A673 (cell line): ENCODE results near the gene TPO. TPM values are rescaled to one million over a fixed set of nuclear protein-coding genes. Genes with fewer than 3 reads are reported as not detected.

Experiments used
- BruUV-seq: library from RNA; stranded (reverse); fragments of 400-500 nt; replicated peaks from 2 replicates; lab custom pipeline; 2021; lab: Mats Ljungman, UMichigan
- CTCF ChIA-PET: fragments of 300-600 bp; sonication (Branson Sonifier 250); formaldehyde crosslinking; loops from one replicate; lab custom pipeline; 2022; ENCODE audit warnings: antibody characterized with exemption; lab: Charles Lee
- POLR2A ChIA-PET: fragments of 300-600 bp; sonication (Branson Sonifier 250); formaldehyde crosslinking; loops from one replicate; lab custom pipeline; 2022; ENCODE audit warnings: antibody characterized with exemption; ENCODE audit not compliant: low non-redundant PET; lab: Charles Lee
- DNase-seq: peaks from one replicate; pipeline ENCODE4 v3.0.0-alpha.2; 2015; ENCODE audit warnings: low spot score
- H3K27ac ChIP-seq: fragments of 200-600 bp; sonication (generic); 2 replicates; pipeline ENCODE4 v1.5.1; 2016; ENCODE audit warnings: mixed run types, low read depth, mild to moderate bottlenecking, mixed read lengths, antibody characterized with exemption, low read length; ENCODE audit not compliant: poor library complexity, severe bottlenecking
- H3K27me3 ChIP-seq: fragments of 200-600 bp; sonication (generic); replicated peaks from 2 replicates; pipeline ENCODE4 v1.6.1; 2017; ENCODE audit warnings: mixed run types, low read depth, mild to moderate bottlenecking, mixed read lengths, antibody characterized with exemption, low read length; ENCODE audit not compliant: insufficient read depth, poor library complexity
- H3K36me3 ChIP-seq: fragments of 200-600 bp; sonication (generic); 2 replicates; pipeline ENCODE4 v1.6.1; 2016; ENCODE audit warnings: mixed run types, mild to moderate bottlenecking, mixed read lengths, antibody characterized with exemption, low read length; ENCODE audit not compliant: insufficient read depth, poor library complexity, severe bottlenecking
- H3K4me1 ChIP-seq: fragments of 200-600 bp; sonication (generic); 2 replicates; pipeline ENCODE4 v1.6.1; 2017; ENCODE audit warnings: mixed run types, mild to moderate bottlenecking, mixed read lengths, antibody characterized with exemption, low read length; ENCODE audit not compliant: insufficient read depth, poor library complexity, severe bottlenecking
- H3K4me3 ChIP-seq: fragments of 200-600 bp; sonication (generic); 2 replicates; pipeline ENCODE4 v1.5.1; 2016; ENCODE audit warnings: low read depth, mixed run types, mild to moderate bottlenecking, mixed read lengths, low read length; ENCODE audit not compliant: poor library complexity, severe bottlenecking
- H3K9me3 ChIP-seq: fragments of 200-600 bp; sonication (generic); 2 replicates; pipeline ENCODE4 v1.6.1; 2016; ENCODE audit warnings: mixed run types, low read depth, mild to moderate bottlenecking, mixed read lengths, antibody characterized with exemption, low read length; ENCODE audit not compliant: poor library complexity, severe bottlenecking
- EZH2 ChIP-seq: fragments of 200-600 bp; sonication (generic); IDR thresholded peaks from 2 replicates; pipeline ENCODE4 v1.6.1; 2017; ENCODE audit warnings: borderline replicate concordance, low read depth, mild to moderate bottlenecking, mixed read lengths, antibody characterized with exemption, low read length; ENCODE audit not compliant: poor library complexity, severe bottlenecking
- intact Hi-C: fragments of 100-400 bp; cut with micrococcal nuclease; formaldehyde crosslinking; loops from one replicate; pipeline ENCODE4 v1.10.0; 2022; ENCODE audit not compliant: unreplicated experiment
- total RNA-seq: library from RNA; stranded (reverse); gene quantifications from 2 replicates; pipeline ENCODE4 v1.2.3, GENCODE V29; 2021
- TF ChIP-seq, protein P1 (sequence below): fragments of 300-800, 200-600 bp; sonication (generic); conservative IDR thresholded peaks from 2 replicates; pipeline ENCODE4 v1.5.1; 2017; ENCODE audit warnings: low read depth, mild to moderate bottlenecking, antibody characterized with exemption, low read length, moderate library complexity, mixed read lengths

TPO gene
- total RNA-seq, 1 experiment from 2014 or later: not detected

DNA sequence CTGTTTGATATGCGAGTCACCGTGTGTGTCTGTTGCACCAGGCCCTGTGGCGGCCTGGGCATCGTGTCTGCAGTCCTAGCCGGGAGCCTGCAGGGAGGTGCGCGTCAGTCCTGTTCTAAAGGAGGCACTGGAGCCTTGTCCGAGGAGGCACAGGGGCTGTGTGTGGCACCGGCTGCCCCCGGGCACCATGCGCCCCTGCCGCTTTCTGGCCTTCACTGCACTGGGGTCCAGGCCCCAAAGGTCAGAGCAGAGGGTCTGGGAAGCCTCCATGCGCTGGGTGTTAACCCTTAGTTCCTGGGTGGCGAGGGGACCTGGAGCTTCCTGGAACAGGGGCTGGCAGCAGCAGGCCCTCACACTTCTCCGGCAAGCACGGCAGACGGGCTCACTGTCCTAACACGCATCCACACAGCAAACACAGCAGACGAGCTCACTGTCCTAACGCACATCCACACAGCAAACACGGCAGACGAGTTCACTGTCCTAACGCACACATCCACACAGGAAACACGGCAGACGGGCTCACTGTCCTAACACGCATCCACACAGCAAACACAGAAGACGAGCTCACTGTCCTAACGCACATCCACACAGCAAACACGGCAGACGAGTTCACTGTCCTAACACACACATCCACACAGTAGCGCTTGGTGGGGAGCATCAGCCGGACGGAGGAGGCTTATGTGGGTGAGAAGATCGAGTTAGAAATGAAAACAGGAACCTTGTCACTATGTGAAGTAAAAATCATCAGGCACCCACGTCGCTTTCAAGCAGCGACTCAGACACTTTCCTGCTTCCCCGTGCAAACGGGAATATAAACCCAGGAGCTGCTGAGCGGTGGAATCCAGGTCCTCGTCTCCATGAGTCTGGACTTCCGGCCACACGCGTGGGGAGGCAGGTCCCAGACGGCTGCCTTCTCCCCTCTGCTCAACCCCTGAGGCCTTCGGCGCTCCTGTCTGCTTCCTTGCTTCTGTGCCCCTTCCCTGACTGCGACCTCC lies 65.3 kb downstream of the TPO start:
- ChIA-PET POLR2A (no interaction called here), CTCF (no interaction called here)
- H3K4me3 ChIP-seq: no peak overlapping the region
- no peak overlapping the region for H3K27ac ChIP-seq
- no peak for TF ChIP-seq EZH2
- H3K27me3 ChIP-seq: no peaks in the 10 kb centered on the region
- no TSS peak for BruUV-seq
- H3K9me3 ChIP-seq: no peaks in the 10 kb centered on the region
- intact Hi-C loops: no loop called here
- DNase-seq: no peak
- no peaks in the 10 kb centered on the region for H3K36me3 ChIP-seq
- H3K4me1 ChIP-seq: no peaks in the 10 kb centered on the region

DNA sequence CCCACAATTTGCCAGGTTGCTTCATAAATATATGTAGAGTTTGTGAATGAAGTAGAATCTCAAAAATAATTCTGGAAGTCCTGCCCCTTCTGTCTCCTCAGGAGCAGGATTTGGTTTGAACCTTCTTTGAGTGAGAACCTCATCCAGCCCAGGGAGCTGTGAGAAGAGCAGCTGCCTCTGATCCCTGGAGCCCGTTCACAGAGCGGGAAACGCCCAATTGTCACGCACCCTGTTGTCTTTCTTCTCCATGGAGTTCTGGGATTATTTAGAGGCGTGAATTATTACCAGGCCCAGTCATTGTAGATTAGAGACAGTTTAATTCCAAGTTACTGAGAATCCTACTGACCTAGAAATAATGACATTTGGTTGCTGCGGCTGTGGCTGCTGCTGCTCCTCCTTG lies 66.1 kb downstream of the TPO start:
- TF ChIP-seq, protein P1, sequence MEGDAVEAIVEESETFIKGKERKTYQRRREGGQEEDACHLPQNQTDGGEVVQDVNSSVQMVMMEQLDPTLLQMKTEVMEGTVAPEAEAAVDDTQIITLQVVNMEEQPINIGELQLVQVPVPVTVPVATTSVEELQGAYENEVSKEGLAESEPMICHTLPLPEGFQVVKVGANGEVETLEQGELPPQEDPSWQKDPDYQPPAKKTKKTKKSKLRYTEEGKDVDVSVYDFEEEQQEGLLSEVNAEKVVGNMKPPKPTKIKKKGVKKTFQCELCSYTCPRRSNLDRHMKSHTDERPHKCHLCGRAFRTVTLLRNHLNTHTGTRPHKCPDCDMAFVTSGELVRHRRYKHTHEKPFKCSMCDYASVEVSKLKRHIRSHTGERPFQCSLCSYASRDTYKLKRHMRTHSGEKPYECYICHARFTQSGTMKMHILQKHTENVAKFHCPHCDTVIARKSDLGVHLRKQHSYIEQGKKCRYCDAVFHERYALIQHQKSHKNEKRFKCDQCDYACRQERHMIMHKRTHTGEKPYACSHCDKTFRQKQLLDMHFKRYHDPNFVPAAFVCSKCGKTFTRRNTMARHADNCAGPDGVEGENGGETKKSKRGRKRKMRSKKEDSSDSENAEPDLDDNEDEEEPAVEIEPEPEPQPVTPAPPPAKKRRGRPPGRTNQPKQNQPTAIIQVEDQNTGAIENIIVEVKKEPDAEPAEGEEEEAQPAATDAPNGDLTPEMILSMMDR: no peak
- no peak for TF ChIP-seq EZH2
- intact Hi-C loops: no loop called here
- Histone ChIP-seq H3K27ac (no peak overlapping the region), H3K4me1 (no peaks in the 10 kb centered on the region), H3K4me3 (no peak overlapping the region), H3K9me3 (no peaks in the 10 kb centered on the region), H3K36me3 (no peaks in the 10 kb centered on the region), H3K27me3 (no peaks in the 10 kb centered on the region)
- no TSS peak for BruUV-seq
- DNase-seq: no peak
- POLR2A ChIA-PET: no interaction called here
- CTCF ChIA-PET: no interaction called here

GRCh38 chr2:1480671-1481076 lies 67.4 kb downstream of the TPO start:
- ChIA-PET POLR2A (no interaction called here), CTCF (no interaction called here)
- Histone ChIP-seq H3K27me3 (no peaks in the 10 kb centered on the region), H3K27ac (no peak overlapping the region), H3K9me3 (no peaks in the 10 kb centered on the region), H3K4me3 (no peak overlapping the region), H3K4me1 (no peaks in the 10 kb centered on the region), H3K36me3 (no peaks in the 10 kb centered on the region)
- TF ChIP-seq, protein P1: no peak
- no peak for TF ChIP-seq EZH2
- BruUV-seq: no TSS peak
- DNase-seq: no peak
- intact Hi-C loops: no loop called here
